ENCODE measurements around the gene RASAL2. TPM values are rescaled to one million over a fixed set of nuclear protein-coding genes. Genes with fewer than 3 reads are reported as not detected.
"Not testable (repeated sequence)": the region's sequence is repeated elsewhere in the genome, so short reads cannot be mapped to it uniquely, and the experiment has no call there.

The RASAL2 gene
- total RNA-seq, 2 experiments from 2014 or later, result not detected

DNA sequence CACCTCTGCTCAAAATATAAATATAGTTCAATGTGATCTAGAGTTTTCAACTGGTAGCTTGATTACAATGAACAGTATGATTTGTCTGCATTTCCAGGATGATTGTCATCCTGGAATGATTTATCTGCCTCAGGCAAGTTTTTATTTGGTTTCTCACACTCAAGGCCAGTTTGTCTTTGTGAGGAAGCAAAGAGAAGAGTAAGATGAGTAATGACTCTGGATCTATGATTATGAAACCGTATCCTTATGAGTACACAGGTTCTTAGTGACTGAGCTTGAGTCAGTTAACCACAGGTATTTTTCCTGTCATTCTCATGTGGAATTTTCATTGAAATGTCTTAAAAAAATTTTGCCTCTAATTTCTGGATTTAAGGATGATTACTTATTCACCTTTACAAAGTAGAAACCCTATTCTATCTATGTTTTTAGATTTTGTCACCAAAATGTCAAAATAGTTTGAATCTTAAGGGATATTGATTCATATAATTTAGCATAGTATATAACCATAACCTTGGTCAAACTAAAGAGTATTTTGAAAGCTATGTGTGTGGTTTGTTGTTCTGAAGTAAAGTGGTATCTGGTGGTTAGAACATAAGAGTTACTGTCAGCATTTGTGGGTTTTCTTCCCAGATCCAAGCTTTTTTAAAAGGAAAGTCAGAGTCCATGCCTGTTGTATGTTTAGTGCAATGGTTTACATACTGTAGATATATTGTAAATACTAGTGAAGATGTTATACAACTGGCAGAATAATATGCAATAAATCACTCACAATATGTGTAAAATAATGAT, 145.0 kb downstream of the RASAL2 start:
- DNase-seq, result no peak
- intact Hi-C loops (cut with micrococcal nuclease), result no loop called here
- Mint-ChIP-seq H3K4me1 (ENCODE audit: low read depth) (no peaks in the 10 kb centered on the region), H3K27me3 (no peaks in the 10 kb centered on the region), H3K27ac (no peak overlapping the region), H3K9me3 (no peaks in the 10 kb centered on the region), H3K4me3 (no peak overlapping the region), H3K36me3 (no peaks in the 10 kb centered on the region)
- ChIA-PET CTCF (interaction anchor here (0.5 kb wide), 1 partner anchor 60 kb away, joined by 5 read pairs; no protein-coding TSS in a partner anchor), POLR2A (no interaction called here)

DNA sequence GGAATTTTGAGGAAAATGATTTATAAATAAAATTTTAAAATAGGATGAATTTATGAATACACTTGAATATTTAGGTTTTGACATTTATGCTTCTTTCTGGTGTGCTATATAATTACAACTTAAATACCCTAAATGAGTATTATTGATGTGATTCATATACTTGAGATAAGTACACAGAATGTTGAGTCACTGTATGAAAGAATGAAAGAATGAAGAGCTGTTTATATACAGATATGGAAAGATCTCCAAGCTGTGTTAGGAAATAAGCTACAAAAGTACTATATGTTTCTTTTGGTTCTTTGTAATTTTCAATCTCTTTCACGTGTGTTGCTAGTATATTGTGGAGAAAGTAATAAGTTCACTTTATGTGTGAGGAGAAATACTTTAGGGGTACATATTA, 147.2 kb downstream of the RASAL2 start:
- peaks cover 3% of the 10 kb centered on the region for H3K9me3 Mint-ChIP-seq
- DNase-seq, result no peak
- intact Hi-C loops (cut with micrococcal nuclease), result no loop called here
- ChIA-PET POLR2A (no interaction called here), CTCF (no interaction called here)
- H3K27ac Mint-ChIP-seq, result no peak overlapping the region
- no peak overlapping the region for H3K4me3 Mint-ChIP-seq
- no peaks in the 10 kb centered on the region for H3K27me3 Mint-ChIP-seq
- H3K4me1 Mint-ChIP-seq (ENCODE audit: low read depth), result no peaks in the 10 kb centered on the region
- H3K36me3 Mint-ChIP-seq, result no peaks in the 10 kb centered on the region

DNA sequence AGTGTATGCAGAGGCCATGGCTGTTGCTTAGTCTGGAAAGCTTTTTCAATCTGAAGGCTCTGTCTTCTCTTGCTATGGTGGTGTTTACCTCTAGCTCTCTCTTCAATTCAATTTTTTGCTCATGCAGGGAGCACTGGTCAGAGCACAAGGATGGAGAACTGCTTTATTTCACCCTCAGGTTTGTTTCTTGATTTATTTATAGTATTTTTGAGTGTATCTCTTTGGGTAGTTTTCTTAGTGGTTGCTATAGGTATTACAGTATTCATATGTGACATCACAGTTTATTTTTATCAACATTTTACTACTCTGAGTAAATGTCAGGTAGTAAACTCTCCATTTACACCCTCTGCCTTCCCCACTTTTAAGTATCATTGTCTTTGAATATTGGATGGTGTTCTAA, 147.9 kb downstream of the RASAL2 start:
- Mint-ChIP-seq H3K27ac (no peak overlapping the region), H3K4me3 (no peak overlapping the region), H3K27me3 (no peaks in the 10 kb centered on the region), H3K4me1 (ENCODE audit: low read depth) (no peaks in the 10 kb centered on the region), H3K36me3 (no peaks in the 10 kb centered on the region), H3K9me3 (peaks cover 3% of the 10 kb centered on the region)
- intact Hi-C loops (cut with micrococcal nuclease), result no loop called here
- DNase-seq, result no peak
- ChIA-PET CTCF (no interaction called here), POLR2A (no interaction called here)

DNA sequence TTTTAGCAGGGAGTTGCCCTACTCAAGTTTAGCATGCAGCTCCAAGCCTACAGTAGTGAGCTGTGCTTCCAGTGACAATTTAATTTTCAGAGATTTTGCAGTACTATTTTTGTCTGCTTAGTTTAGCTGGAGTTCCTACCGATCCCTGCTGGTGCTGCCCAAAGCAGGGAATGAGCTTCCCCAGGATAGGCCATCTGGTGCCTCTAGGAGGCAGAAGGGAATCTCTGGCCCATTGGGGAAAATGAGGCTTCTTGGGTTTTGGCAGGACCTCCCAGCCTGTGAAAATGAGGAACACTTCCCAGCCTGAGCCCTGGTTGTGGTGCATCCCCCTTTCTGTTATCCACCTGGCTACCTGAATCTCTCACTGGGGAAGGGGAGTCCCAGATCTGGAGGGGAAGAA, 149.2 kb downstream of the RASAL2 start:
- intact Hi-C loops (cut with micrococcal nuclease), result no loop called here
- no peak for DNase-seq

DNA sequence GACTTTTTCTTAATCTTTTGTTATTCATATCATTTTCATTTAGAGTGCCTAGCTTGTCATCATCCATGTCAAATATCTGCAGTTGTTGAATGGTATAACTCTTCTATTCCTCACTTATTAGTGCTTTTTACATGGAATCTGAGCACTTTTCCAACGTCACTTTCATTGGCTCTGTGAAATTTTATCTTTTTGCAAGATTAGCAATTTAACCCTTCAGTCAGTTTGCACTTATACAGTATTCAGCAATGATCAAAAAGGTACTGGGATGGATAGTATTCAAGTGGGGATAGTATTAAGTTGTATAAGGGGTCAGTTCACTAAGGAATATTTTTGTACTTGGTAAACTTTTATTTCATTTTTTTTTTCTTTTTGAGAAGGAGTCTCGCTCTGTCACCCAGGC, 150.0 kb downstream of the RASAL2 start:
- no peak overlapping the region for H3K27ac Mint-ChIP-seq
- ChIA-PET CTCF (no interaction called here), POLR2A (no interaction called here)
- H3K9me3 Mint-ChIP-seq, result peaks cover 12% of the 10 kb centered on the region
- no peaks in the 10 kb centered on the region for H3K27me3 Mint-ChIP-seq
- no peaks in the 10 kb centered on the region for H3K36me3 Mint-ChIP-seq
- intact Hi-C loops (cut with micrococcal nuclease), result no loop called here
- no peak overlapping the region for H3K4me3 Mint-ChIP-seq
- no peak for DNase-seq
- no peaks in the 10 kb centered on the region for H3K4me1 Mint-ChIP-seq (ENCODE audit: low read depth)

More for the DNA sequence above, 149.2 kb downstream of the RASAL2 start:
- H3K4me1 Mint-ChIP-seq (ENCODE audit: low read depth), result no peaks in the 10 kb centered on the region
- no peaks in the 10 kb centered on the region for H3K27me3 Mint-ChIP-seq
- no peak overlapping the region for H3K27ac Mint-ChIP-seq
- no peak overlapping the region for H3K4me3 Mint-ChIP-seq
- ChIA-PET CTCF (no interaction called here), POLR2A (no interaction called here)
- H3K36me3 Mint-ChIP-seq, result no peaks in the 10 kb centered on the region
- H3K9me3 Mint-ChIP-seq, result peaks cover 8% of the 10 kb centered on the region

DNA sequence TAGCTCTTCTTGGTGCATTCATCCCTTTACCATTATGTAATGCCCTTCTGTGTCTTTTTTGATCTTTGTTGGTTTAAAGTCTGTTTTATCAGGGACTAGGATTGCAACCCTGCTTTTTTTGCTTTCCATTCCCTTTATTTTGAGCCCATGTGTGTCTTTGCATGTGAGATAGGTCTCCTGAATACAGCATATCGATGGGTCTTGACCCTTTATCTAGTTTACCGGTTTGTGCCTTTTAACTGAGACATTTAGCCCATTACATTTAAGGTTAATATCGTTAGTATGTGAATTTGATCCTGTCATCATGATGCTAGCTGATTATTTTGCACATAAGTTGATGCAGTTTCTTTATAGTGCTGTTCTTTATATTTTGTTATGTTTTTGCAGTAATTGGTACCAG, 154.4 kb downstream of the RASAL2 start:
- H3K27me3 Mint-ChIP-seq; H3K36me3 Mint-ChIP-seq; H3K4me3 Mint-ChIP-seq; H3K27ac Mint-ChIP-seq; H3K4me1 Mint-ChIP-seq (ENCODE audit: low read depth); DNase-seq; intact Hi-C loops (cut with micrococcal nuclease); CTCF ChIA-PET; POLR2A ChIA-PET: not testable (repeated sequence)
- peaks cover 18% of the 10 kb centered on the region for H3K9me3 Mint-ChIP-seq

DNA sequence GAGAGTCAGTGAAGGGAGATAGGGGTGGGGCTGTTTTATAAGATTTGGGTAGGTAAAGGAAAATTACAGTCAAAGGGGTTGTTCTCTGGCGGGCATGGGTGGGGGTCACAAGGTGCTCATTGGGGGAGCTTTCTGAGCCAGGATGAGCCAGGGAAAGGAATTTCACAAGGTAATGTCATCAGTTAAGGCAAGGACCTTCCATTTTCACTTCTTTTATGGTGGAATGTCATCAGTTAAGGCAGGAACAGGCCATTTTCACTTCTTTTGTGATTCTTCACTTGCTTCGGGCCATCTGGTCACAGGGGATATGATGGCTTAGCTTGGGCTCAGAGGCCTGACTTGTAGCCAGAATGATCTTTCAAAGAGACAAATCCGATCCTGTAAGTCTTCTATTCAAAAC, 159.7 kb downstream of the RASAL2 start:
- intact Hi-C loops (cut with micrococcal nuclease); H3K27ac Mint-ChIP-seq; CTCF ChIA-PET; DNase-seq; POLR2A ChIA-PET; H3K4me3 Mint-ChIP-seq; H3K27me3 Mint-ChIP-seq; H3K4me1 Mint-ChIP-seq (ENCODE audit: low read depth); H3K36me3 Mint-ChIP-seq: not testable (repeated sequence)
- H3K9me3 Mint-ChIP-seq, result peaks cover 18% of the 10 kb centered on the region

DNA sequence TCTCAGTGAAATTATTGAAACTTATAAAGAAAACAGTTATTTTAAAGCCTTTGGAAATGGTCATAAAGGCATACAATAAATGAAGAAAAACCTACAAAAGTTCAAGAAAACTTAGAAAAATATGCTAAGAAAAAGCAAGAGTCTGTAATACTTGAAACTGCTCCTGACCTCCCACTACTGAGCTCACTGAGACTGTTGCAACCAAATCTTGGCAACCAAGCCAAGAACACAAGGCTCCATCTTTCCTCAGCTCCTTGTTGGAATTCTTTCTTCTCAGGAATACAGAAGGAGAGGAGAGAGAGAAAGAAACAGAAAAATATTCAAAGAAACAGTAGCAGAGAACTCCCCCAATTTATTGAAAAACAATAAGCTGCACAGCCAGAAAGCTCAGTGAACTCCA, 160.5 kb downstream of the RASAL2 start:
- no peaks in the 10 kb centered on the region for H3K4me1 Mint-ChIP-seq (ENCODE audit: low read depth)
- DNase-seq, result no peak
- H3K27ac Mint-ChIP-seq, result no peak overlapping the region
- ChIA-PET POLR2A (no interaction called here), CTCF (interaction anchor here (1.4 kb wide), 1 partner anchor 56 kb away, joined by 3 read pairs; no protein-coding TSS in a partner anchor)
- no peak overlapping the region for H3K4me3 Mint-ChIP-seq
- intact Hi-C loops (cut with micrococcal nuclease), result no loop called here
- H3K27me3 Mint-ChIP-seq, result no peaks in the 10 kb centered on the region
- no peaks in the 10 kb centered on the region for H3K36me3 Mint-ChIP-seq
- peaks cover 13% of the 10 kb centered on the region for H3K9me3 Mint-ChIP-seq

DNA sequence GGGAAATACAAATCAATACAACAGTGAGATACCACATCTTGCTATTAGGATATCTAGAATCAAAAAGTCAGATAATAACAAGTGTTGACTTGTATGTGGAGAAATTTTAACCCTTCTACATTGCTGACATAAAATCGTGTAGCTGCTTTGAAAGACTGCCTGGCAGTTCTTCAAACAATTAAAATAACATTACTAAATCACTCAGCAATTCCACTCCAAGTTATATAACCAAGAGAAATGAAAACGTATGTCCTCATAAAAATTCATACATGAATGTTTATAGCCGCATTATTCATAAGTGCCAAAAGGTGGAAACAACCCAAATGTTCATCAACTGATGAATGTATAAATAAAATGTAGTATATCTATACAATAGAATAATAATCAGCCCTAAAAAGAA, 164.6 kb downstream of the RASAL2 start:
- H3K27ac Mint-ChIP-seq, result no peak overlapping the region
- ChIA-PET CTCF (no interaction called here), POLR2A (no interaction called here)
- intact Hi-C loops (cut with micrococcal nuclease), result no loop called here
- no peak overlapping the region for H3K4me3 Mint-ChIP-seq
- H3K36me3 Mint-ChIP-seq, result no peaks in the 10 kb centered on the region
- peaks cover 10% of the 10 kb centered on the region for H3K9me3 Mint-ChIP-seq
- no peaks in the 10 kb centered on the region for H3K27me3 Mint-ChIP-seq
- H3K4me1 Mint-ChIP-seq (ENCODE audit: low read depth), result no peaks in the 10 kb centered on the region
- DNase-seq, result no peak

DNA sequence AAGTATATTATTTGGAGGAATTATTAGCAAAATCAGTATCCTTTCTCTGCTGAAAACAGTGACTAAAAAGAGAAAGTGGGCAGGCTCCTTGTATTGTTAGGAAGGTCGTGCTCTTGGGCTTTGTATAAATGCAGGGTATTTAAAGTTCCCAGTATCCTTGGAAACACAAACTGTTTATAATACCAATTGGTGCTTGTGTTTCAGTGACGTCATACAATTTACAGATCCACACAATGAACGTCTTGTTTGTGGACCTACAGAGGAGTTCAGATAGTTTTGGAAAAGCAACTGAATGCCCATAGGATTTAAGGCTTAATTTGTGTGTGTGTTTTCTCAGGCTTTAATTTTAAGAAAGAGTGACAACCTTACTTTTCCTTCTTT, 168.2 kb downstream of the RASAL2 start:
- Mint-ChIP-seq H3K27me3 (no peaks in the 10 kb centered on the region), H3K9me3 (peaks cover 1% of the 10 kb centered on the region), H3K4me3 (no peak overlapping the region), H3K4me1 (ENCODE audit: low read depth) (no peaks in the 10 kb centered on the region), H3K36me3 (no peaks in the 10 kb centered on the region), H3K27ac (no peak overlapping the region)
- ChIA-PET POLR2A (interaction anchor here (0.7 kb wide), 1 partner anchor 35 kb away, joined by 4 read pairs; no protein-coding TSS in a partner anchor), CTCF (no interaction called here)
- no peak for DNase-seq
- intact Hi-C loops (cut with micrococcal nuclease), result no loop called here

DNA sequence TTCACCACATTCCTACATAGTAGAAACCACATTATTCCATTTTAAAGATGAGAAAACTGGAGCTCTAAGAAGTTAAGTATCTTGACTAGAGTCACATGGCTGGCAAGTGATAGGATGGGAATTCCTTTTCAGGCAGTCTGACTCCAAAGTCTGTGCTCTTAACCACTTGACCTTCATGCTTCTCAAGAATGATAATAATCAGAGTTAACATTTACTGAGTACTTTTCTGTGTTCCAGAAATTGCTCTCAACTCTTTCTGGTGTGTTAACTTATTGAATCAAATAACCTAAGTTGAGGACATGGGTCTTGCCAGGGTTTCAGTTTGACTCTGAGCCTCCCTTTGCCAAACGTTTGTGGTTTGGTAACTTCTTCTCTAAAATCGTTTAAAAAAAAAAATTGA, 169.4 kb downstream of the RASAL2 start:
- no peak for DNase-seq
- ChIA-PET CTCF (no interaction called here), POLR2A (no interaction called here)
- Mint-ChIP-seq H3K9me3 (peaks cover under 1% of the 10 kb centered on the region), H3K27me3 (no peaks in the 10 kb centered on the region), H3K36me3 (no peaks in the 10 kb centered on the region), H3K27ac (no peak overlapping the region), H3K4me3 (no peak overlapping the region), H3K4me1 (ENCODE audit: low read depth) (no peaks in the 10 kb centered on the region)
- intact Hi-C loops (cut with micrococcal nuclease), result no loop called here

DNA sequence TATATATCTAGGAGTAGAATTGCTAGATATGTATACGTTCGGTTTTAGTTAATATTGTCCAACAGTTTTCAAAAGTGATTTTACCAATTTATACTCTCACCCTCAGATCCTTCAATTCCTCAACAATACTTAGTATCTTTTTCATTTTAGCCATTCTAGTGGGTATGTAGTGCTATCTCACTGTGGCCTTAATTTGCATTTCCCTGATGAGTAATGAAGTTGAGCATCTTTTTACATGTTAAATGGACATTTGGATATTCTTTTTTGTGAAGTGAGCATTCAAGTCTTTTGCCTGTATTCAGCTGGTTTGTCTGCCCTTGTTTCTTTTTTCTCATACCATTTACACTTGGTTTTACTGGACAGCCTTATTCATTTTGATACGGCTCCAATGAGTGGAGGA, 172.2 kb downstream of the RASAL2 start:
- Mint-ChIP-seq H3K36me3 (no peaks in the 10 kb centered on the region), H3K4me3 (no peak overlapping the region), H3K27me3 (no peaks in the 10 kb centered on the region), H3K4me1 (ENCODE audit: low read depth) (no peaks in the 10 kb centered on the region), H3K27ac (no peak overlapping the region), H3K9me3 (no peaks in the 10 kb centered on the region)
- ChIA-PET POLR2A (no interaction called here), CTCF (no interaction called here)
- DNase-seq, result no peak
- intact Hi-C loops (cut with micrococcal nuclease), result no loop called here

DNA sequence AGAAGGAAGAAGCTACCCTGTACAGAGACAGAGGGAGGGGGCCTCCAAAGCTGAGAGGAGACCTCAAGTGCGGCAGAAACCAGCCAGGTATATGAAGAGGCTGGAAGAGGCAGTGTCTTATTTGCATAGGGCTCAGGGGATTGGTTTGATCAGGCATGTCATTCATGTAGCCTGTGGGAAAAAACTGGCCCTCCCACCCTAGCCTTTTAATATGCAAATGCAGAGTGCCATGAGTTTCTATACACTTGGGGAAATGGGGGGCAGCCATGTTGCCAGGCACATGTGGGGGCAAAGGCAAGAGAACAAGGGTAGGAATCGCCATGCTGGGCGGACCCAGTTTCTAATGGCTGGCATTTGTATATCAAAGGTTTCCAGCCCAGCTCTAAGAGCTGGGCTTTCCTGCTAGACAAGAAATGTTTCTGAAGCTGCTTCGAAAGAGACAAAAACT, 172.7 kb downstream of the RASAL2 start:
- no peak for DNase-seq
- Mint-ChIP-seq H3K27ac (no peak overlapping the region), H3K4me1 (ENCODE audit: low read depth) (no peaks in the 10 kb centered on the region), H3K9me3 (no peaks in the 10 kb centered on the region), H3K4me3 (no peak overlapping the region), H3K36me3 (no peaks in the 10 kb centered on the region), H3K27me3 (no peaks in the 10 kb centered on the region)
- intact Hi-C loops (cut with micrococcal nuclease), result no loop called here
- ChIA-PET POLR2A (no interaction called here), CTCF (no interaction called here)

All from activated CD4-positive, alpha-beta memory T cell treated with anti-CD3 and anti-CD28 coated beads for 36 hours (primary cell).